CD4-positive, alpha-beta T cell treated with Interleukin-1 beta for 1 hour (primary cell): Measurements from ENCODE around the gene CASK.

Source experiments
- DNase-seq, 2 donors: peaks; one replicate each; pipeline ENCODE4 v3.0.0-alpha.2; 2020 to 2022

The CASK gene

DNA sequence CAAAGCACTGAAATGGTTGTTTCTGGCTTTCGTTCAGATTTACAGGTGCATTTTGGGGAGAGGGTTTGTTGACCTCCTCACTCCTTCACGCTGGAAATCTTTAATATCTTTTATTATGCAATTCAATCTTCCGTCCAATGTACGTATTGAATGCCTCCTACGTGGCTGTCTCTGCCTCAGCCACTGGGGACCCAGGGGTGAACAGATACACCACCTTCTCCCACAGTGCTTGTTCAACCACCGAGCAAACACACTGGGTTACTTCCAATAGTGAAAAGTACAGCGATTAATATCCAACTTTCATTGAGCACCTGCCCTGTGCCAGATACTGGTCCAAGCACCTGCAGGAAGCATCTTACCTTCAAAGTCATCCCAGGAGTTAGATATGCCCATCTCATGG is 424.2 kb downstream of the CASK start:
- DNase-seq, result no peak

DNA sequence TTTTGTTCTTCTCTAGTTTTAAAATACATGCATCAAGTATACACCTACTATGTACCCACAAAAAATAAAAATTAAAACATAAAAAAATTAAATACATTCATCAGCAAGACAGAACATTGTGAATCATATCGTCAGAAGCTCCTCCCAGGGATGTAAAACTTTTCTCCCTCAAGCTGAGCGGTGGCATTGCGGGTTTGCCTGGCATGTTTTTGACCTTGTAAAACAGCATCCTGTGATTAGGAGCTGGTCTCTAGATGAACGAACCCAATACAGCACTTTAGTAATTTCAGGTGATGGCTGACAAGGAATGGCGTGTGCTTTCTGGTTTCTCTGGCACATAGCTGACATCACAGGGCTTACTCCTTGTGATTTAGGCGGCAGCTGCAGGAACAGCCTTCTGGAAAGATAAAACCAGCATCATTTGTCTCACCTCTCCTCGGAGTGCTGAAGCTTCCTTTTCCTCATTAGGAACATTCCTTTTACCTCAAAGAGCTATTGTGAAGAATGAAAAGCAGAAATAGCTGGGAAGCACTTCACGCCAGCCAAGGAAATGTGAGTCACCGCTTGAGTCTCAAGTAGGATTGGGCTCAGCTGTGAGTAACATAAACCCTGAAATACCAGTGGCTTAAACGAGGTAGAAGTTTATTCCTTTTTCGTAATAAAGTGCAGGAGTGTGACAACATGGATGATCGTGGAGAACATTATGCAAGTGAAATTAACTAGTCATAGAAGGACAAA is 431.9 kb downstream of the CASK start:
- no peak for DNase-seq

DNA sequence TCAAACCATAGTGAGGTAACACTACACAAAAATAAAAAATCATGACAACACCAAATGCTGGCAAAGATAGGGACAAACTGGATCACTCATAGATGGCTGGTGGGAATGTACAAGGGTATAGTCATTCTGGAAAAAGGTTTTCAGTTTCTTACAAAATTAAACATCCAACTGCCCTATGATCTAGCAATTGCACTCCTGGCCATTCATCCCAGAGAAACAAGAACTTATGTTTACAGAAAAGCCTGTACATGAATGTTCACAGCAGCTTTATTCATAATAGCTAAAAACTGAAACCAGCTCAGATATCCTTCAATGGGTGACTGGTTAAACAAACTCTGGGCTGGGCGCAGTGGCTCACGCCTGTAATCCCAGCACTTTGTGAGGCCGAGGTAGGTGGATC is 432.9 kb downstream of the CASK start:
- no peak for DNase-seq

DNA sequence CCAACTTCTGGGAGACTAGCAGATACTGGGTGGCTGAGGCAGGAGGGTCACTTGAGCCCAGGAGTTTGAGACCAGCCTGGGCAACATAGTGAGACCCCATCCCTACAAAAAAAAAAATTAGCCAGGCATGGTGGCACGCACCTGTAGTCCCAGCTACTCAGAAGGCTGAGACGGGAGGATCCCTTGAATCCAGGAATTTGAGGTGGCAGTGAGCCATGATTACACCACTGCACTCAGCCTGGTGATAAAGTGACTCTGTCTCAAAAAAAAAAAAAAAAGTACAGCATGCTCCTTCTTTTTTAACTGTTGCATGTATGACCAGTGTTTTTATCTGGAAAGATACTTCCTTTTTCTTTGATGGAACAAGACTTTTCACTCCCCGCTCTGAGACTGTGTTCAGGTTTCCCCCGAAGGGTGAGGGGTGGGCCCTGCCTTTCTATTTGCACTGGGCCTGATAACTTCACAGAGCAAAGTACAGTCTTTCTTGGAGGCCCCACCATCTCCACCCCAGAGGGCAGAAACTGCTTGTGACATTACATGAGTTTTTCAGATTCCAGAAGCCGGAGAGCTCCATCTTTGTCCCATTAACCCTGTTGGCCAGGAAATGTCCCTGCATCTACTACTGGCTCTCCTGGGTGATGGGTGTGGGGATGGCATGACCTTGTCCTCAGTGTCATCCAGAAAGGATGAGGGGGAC is 441.1 kb downstream of the CASK start:
- DNase-seq, result no peak

DNA sequence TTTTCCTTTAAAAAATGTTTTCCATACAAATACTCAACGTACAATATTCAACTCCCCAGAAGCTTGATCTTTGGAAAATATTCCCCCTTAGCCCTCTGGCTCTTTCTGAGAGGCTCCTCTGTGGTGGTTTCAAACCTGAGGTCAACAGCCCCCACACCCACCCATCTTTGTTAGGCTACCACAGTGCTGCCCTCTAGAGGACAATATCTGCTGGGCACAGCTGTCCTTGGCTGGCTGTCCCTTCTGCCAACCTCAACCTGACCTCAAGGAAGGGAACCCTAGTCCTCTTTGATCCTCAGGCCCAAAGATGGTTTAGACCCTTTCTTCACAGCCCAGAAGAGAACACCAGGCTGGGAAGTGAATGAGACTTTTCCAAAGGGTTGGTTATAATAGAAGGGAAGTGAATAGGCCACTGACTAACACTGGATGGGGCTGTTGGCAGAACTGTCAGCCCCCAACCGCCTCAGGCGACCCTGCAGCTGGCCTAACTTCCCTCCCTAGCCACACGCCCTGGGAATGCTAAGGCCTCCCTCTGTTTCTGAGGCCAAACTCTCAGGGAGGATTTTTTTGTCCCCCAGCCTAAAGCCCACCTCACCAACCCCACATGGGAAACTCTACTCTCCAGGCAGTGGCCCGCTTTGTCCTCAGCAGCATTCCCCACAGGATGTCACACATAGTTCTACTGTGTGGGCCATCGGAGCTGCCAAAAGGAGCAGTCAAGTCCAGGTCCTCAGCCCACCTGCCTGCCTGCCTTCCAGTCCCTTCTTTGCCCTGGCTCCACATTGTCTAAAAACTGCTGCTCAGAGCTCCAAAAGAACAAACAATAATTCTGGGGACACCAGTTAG is 441.9 kb downstream of the CASK start:
- peak; percentile 7 to 10 for DNase-seq

DNA sequence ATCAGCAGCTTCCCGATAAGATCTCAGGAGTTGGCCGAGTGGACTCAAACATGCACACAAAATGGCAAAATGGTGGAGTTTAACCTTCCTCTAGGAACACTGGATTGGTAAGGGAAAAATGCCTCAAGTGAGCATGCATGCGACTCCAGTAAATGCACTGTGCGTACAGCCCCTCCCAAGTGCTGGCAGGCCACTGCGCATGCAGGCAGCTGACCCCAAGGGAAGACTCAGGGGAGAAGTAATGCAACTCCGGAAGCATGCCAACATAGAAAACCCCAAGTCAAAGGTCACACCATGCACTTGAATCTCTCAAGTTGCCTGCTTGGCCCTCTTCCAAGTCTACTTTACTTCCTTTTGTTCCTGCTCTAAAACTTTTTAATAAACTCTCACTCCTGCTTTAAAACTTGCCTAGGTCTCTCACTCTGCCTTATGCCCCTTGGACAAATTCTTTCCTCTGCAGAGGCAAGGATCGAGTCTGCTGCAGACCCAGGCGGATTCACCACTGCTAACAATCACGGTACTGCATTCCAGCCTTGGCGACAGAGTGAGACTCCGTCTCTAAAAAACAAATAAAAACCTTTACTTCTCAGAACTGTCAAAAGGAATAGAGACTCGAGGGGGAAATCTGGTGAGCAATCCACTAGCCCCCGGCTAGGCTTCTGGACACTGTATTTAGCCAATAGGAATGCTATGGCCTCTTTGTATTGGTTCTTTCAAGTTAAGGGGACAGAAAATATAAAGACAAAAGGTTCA is 442.7 kb downstream of the CASK start:
- no peak for DNase-seq

DNA sequence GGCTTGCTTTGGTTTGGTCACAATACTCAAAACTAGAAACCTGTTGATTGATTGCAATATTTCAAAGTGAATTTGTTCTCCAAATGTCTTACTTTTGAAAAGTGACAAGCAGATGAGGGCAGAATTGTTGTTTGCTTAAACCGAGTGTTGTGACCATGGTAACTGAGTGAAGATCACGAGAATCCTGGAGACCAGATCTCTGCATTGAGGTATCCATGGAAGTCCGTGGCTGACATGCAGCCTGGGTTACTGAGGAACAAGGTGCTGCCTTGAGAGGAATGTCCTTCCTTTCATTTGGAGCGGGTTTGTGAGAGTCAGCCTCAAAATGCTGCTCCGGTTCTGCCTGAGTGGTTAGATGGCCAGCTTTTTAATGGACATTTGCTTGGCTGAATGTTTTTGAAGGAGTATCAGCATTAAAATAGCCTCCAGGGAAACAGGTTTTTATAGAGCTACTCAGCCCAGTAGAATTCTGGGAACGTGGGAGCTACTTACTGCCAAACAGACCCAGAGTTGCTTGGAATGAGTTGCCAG is 444.9 kb downstream of the CASK start:
- no peak for DNase-seq

DNA sequence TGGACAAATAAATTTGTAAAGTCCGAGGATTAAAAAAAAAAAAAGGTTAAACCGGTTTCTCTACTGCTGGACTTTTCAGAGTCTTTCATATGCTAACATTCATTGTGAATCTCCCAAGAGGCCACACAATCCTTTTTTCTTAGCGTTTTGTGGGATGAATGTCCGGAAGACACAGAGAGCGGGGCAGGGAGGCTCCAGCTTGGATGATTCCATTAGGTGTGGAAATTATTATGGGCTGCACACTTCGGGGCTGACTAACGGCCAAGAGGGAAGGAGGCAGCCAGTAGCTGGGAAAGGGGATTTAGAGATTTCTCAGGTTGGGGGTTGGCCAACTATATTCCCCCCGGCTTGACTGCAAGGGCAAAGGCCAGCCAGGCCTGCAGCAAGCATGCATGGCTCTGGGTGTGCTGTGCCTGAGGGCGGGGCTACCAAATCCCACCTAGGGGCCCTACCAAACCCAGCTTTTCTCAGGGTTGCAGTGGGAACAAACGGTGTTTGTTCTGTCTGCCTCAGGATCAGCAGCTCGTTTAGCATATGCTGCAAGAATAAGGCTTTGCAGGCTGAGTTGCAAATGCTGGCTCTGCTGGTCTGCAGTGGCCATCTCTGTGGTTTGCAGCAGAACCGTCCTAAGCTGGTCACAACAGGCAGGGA is 447.6 kb downstream of the CASK start:
- no peak for DNase-seq

DNA sequence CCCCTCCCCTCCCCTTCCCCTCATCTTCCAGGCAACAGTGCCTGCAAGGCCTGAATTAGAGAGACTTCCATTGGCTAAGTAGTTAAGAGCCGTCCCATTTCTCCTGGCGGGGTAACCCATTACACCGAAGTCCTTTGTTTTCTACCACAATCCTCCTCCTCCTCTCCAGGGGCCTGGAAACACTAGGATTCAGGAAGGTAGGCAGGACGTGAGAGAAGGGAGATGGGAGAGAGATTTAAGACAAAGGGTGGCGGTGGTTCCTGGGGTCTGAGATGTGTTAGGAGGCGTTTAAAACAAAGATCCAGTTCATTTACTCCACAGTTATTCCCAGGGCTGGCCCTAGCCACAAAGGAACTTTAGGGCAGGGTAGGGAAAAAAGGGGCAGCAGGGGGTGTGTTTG is 448.2 kb downstream of the CASK start:
- no peak for DNase-seq

DNA sequence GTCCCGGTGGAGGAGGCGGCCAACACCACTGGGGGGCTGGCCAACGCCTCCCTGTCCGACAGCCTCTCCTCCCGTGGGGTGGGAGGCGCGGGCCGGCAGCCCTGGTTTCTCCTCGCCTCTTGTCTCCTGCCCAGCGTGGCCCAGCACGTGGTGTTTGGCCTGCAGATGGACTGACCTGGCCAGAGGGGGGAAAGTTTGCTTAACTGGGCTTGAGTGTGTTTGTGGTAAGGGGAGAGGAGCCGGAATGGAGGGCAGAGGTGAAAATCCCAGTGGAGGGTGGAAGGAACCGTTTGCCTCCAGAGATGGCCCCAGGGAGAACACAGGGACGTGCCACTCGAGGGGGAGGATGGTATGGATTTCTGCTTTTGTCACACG is 448.6 kb downstream of the CASK start:
- no peak for DNase-seq

DNA sequence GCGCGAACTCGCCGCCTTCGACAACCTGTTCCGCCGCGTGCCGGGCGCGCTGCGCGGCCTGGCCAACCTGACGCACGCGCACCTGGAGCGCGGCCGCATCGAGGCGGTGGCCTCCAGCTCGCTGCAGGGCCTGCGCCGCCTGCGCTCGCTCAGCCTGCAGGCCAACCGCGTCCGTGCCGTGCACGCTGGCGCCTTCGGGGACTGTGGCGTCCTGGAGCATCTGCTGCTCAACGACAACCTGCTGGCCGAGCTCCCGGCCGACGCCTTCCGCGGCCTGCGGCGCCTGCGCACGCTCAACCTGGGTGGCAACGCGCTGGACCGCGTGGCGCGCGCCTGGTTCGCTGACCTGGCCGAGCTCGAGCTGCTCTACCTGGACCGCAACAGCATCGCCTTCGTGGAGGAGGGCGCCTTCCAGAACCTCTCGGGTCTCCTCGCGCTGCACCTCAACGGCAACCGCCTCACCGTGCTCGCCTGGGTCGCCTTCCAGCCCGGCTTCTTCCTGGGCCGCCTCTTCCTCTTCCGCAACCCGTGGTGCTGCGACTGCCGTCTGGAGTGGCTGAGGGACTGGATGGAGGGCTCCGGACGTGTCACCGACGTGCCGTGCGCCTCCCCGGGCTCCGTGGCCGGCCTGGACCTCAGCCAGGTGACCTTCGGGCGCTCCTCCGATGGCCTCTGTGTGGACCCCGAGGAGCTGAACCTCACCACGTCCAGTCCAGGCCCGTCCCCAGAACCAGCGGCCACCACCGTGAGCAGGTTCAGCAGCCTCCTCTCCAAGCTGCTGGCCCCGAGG is 449.2 kb downstream of the CASK start:
- no peak for DNase-seq

DNA sequence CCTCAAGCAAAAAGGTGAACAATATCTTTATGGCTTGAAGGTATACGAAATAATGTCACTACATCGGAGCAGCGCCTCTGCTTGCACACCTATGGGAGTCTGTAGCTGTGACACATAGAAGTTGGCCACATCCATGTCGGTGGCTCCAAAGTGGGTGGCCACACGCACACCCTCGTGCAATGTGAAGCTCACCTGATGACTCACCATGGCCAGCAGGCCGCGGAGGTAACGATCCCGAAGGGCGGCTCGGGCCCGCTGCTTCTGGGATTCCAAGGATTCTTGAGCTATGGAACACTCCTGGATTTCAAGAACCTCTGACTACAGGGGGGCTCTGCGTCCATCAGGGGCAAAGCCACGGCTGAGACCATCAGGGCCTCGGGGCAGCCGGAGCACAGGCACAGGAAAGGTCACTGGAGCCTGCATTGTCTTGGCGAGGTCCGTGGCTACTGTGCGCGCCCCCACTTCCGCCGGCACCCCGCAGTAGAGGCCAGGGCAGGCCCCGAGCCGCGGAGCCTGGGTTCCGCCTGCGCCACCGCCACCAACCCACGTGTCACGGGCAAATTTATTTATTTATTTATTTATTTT is 451.0 kb downstream of the CASK start:
- no peak for DNase-seq

DNA sequence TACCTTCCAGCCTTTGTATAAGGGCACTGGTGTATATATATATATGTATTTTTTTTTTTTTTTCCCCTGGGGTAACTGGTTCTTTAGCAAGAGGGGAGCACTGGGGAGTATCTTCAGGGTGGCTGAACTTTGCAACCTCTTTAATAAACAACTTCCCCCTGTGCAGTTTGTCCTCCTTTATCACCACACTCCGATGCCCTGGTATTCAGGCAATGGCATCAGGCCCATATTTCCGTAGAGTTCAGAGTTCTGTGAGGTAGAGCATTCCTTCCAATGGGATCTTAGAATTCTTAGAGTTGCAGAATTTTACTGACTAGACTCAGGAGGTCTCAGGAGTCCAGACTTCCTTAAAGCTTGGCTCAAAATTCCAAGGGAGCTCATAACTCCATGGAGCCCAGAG is 451.6 kb downstream of the CASK start:
- no peak for DNase-seq

DNA sequence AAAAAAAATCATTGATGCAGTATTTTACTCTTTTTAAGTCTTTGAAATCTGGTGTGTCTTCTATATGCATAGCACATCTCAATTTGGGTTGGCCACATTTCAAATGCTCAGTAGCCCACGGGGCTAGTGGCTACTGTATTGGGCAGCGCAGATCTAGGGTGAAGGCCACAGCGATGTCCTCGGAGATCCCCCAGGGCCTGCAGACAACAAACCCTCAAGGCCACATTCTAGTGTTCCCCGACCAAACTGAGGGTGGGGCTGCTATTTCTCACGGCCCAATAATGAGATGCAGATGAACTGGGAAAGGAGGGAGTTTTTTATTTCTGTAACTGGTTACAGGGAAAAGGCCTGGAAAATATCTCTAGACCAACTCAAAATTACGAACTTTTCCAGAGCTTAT is 452.6 kb downstream of the CASK start:
- no peak for DNase-seq

DNA sequence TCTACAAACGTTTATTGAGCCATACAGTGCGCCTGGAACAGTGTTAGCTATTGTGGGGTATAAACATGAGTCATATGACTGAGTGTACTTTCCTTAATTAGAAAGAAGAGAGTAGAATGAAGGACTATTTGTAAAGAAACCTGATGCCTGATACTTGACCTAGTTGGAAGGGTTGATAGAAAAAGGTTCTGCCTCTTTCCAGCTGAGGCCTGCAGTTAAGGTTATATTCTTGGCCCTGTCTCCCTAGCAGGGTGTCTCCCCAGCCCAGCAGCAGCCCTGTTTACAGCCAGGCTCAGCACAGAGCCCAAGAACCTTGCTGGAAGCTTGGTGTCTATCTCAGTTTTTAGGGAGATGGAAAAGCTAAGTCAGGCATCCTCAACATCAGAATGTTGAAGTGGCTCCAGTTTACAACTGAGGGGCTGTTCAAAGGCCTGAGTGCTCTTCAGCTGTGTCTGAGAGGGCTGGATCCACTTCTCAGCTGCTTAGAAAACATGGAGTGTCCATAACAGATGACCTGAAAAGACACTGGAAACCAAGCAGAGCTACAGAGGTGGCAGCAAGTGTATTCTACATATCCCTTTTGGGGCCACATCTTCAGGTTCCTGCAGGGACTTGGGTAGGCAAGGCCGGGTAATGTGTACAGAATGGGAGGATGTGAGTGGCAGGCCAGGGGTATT is 454.6 kb downstream of the CASK start:
- no peak for DNase-seq
